ENCODE measurements around the gene CHSY3. TPM values are rescaled to one million over a fixed set of nuclear protein-coding genes. Genes with fewer than 3 reads are reported as not detected.

CHSY3 gene
- total RNA-seq, 8 experiments from 2014 or later: 0.42 to 6.8 (median 1.8) TPM

GRCh38 chr5:130115686-130116085 lies 211.4 kb downstream of the CHSY3 start:
- H3K4me3 ChIP-seq: no peak overlapping the region
- WGBS, 10 experiments: 88 to 100% (median 90%) methylated on average over 1 to 8 of the region's 8 CpGs; no CpG with 5 or more reads in 2 of the 10 experiments
- H3K27ac ChIP-seq: no peak overlapping the region
- H3K4me1 ChIP-seq (replicated peaks in 1 of 2): peaks cover 0 to 9% of the 10 kb centered on the region in 2 donors
- no peak for ATAC-seq (replicated peaks in 6 of 8)
- in situ Hi-C loops (cut with MboI; ENCODE audit: low pct_unique_long_range_greater_than_20kb in 2 of 9, low sequenced_read_pairs in 9 of 9, unreplicated experiment in 9 of 9): loop anchor here in 2 of 9 experiments (25.0 kb wide), 1 partner anchor 997 kb away; no protein-coding TSS in a partner anchor

- H3K27ac ChIP-seq: no peak overlapping the region
- in situ Hi-C loops (cut with MboI; ENCODE audit: low pct_unique_long_range_greater_than_20kb in 2 of 9, low sequenced_read_pairs in 9 of 9, unreplicated experiment in 9 of 9): loop anchor here in 2 of 9 experiments (25.0 kb wide), 1 partner anchor 996 kb away; no protein-coding TSS in a partner anchor
- ATAC-seq (replicated peaks in 6 of 8): peak in 5 of 8 experiments; percentile 46 to 78 (median 73)
- peaks cover 0 to 9% of the 10 kb centered on the region in 2 donors for H3K4me1 ChIP-seq (replicated peaks in 1 of 2)
- WGBS, 10 experiments: 19 to 100% (median 62%) methylated on average over 1 to 5 of the region's 5 CpGs; no CpG with 5 or more reads in 2 of the 10 experiments
- H3K4me3 ChIP-seq: no peak overlapping the region
These were observed 212.2 kb downstream of the CHSY3 start for GRCh38 chr5:130116462-130116861.

GRCh38 chr5:130116972-130117371 lies 212.7 kb downstream of the CHSY3 start:
- WGBS, 10 experiments: 100% methylated on average over 1 of the region's 1 CpG; no CpG with 5 or more reads in 5 of the 10 experiments
- no peak overlapping the region for H3K27ac ChIP-seq
- peaks cover 0 to 9% of the 10 kb centered on the region in 2 donors for H3K4me1 ChIP-seq (replicated peaks in 1 of 2)
- H3K4me3 ChIP-seq: no peak overlapping the region
- ATAC-seq (replicated peaks in 6 of 8): no peak
- in situ Hi-C loops (cut with MboI; ENCODE audit: low pct_unique_long_range_greater_than_20kb in 2 of 9, low sequenced_read_pairs in 9 of 9, unreplicated experiment in 9 of 9): loop anchor here in 2 of 9 experiments (25.0 kb wide), 1 partner anchor 995 kb away; no protein-coding TSS in a partner anchor

GRCh38 chr5:130126746-130127145 lies 222.5 kb downstream of the CHSY3 start:
- peak in 2 of 8 experiments; percentile 22 to 34 for ATAC-seq (replicated peaks in 6 of 8)
- in situ Hi-C loops (cut with MboI; ENCODE audit: low pct_unique_long_range_greater_than_20kb in 2 of 9, low sequenced_read_pairs in 9 of 9, unreplicated experiment in 9 of 9): loop anchor here in 2 of 9 experiments (25.0 kb wide), 1 partner anchor 214 kb away; the partner anchor contains the start of gene CHSY3 (in 2 of the 2)
- no peak overlapping the region for H3K4me3 ChIP-seq
- peaks cover 0 to 6% of the 10 kb centered on the region in 2 donors for H3K4me1 ChIP-seq (replicated peaks in 1 of 2)
- no peak overlapping the region for H3K27ac ChIP-seq
- WGBS, 10 experiments: 55 to 100% (median 100%) methylated on average over 1 of the region's 1 CpG; no CpG with 5 or more reads in 1 of the 10 experiments

GRCh38 chr5:130135506-130135905 lies 231.2 kb downstream of the CHSY3 start:
- in situ Hi-C loops (cut with MboI; ENCODE audit: low pct_unique_long_range_greater_than_20kb in 2 of 9, low sequenced_read_pairs in 9 of 9, unreplicated experiment in 9 of 9): loop anchor here in 2 of 9 experiments (25.0 kb wide), 1 partner anchor 223 kb away; the partner anchor contains the start of gene CHSY3 (in 2 of the 2)
- Histone ChIP-seq H3K27ac (no peak overlapping the region), H3K4me3 (no peak overlapping the region), H3K4me1 (replicated peaks in 1 of 2) (no peaks in the 10 kb centered on the region)
- peak in 7 of 8 experiments; percentile 44 to 89 (median 58) for ATAC-seq (replicated peaks in 6 of 8)
- 50 to 100% (median 86%) methylated on average over 1 to 2 of the region's 2 CpGs for WGBS, 10 experiments

GRCh38 chr5:130136300-130136699 lies 232.0 kb downstream of the CHSY3 start:
- peak in 2 of 8 experiments; percentile 28 to 31 for ATAC-seq (replicated peaks in 6 of 8)
- in situ Hi-C loops (cut with MboI; ENCODE audit: low pct_unique_long_range_greater_than_20kb in 2 of 9, low sequenced_read_pairs in 9 of 9, unreplicated experiment in 9 of 9): loop anchor here in 2 of 9 experiments (25.0 kb wide), 1 partner anchor 224 kb away; the partner anchor contains the start of gene CHSY3 (in 2 of the 2)
- H3K4me3 ChIP-seq: no peak overlapping the region
- no peak overlapping the region for H3K27ac ChIP-seq
- H3K4me1 ChIP-seq (replicated peaks in 1 of 2): no peaks in the 10 kb centered on the region

GRCh38 chr5:130137681-130138080 lies 233.4 kb downstream of the CHSY3 start:
- H3K27ac ChIP-seq: no peak overlapping the region
- in situ Hi-C loops (cut with MboI; ENCODE audit: low pct_unique_long_range_greater_than_20kb in 2 of 9, low sequenced_read_pairs in 9 of 9, unreplicated experiment in 9 of 9): loop anchor here in 2 of 9 experiments (25.0 kb wide), 1 partner anchor 225 kb away; the partner anchor contains the start of gene CHSY3 (in 2 of the 2)
- 14 to 100% (median 60%) methylated on average over 1 of the region's 1 CpG; no CpG with 5 or more reads in 1 of the 10 experiments for WGBS, 10 experiments
- no peak overlapping the region for H3K4me3 ChIP-seq
- H3K4me1 ChIP-seq (replicated peaks in 1 of 2): no peaks in the 10 kb centered on the region
- no peak for ATAC-seq (replicated peaks in 6 of 8)

GRCh38 chr5:130138406-130139045 lies 234.3 kb downstream of the CHSY3 start:
- Histone ChIP-seq H3K4me1 (replicated peaks in 1 of 2) (no peaks in the 10 kb centered on the region), H3K27ac (no peak overlapping the region), H3K4me3 (no peak overlapping the region)
- no peak for ATAC-seq (replicated peaks in 6 of 8)
- in situ Hi-C loops (cut with MboI; ENCODE audit: low pct_unique_long_range_greater_than_20kb in 2 of 9, low sequenced_read_pairs in 9 of 9, unreplicated experiment in 9 of 9): loop anchor here in 2 of 9 experiments (25.0 kb wide), 1 partner anchor 226 kb away; the partner anchor contains the start of gene CHSY3 (in 2 of the 2)

GRCh38 chr5:130141659-130142320 lies 237.5 kb downstream of the CHSY3 start:
- 29 to 93% (median 75%) methylated on average over 1 to 3 of the region's 3 CpGs for WGBS, 10 experiments
- Histone ChIP-seq H3K4me1 (replicated peaks in 1 of 2) (no peaks in the 10 kb centered on the region), H3K4me3 (no peak overlapping the region), H3K27ac (no peak overlapping the region)
- in situ Hi-C loops (cut with MboI; ENCODE audit: low pct_unique_long_range_greater_than_20kb in 2 of 9, low sequenced_read_pairs in 9 of 9, unreplicated experiment in 9 of 9): loop anchor here in 2 of 9 experiments (25.0 kb wide), 1 partner anchor 229 kb away; the partner anchor contains the start of gene CHSY3 (in 2 of the 2)
- ATAC-seq (replicated peaks in 6 of 8): peak in 3 of 8 experiments; percentile 70 to 96 (median 87)

GRCh38 chr5:130151239-130151638 lies 247.0 kb downstream of the CHSY3 start:
- H3K4me1 ChIP-seq (replicated peaks in 1 of 2): peaks cover 0 to 13% of the 10 kb centered on the region in 2 donors
- in situ Hi-C loops (cut with MboI; ENCODE audit: low pct_unique_long_range_greater_than_20kb in 2 of 9, low sequenced_read_pairs in 9 of 9, unreplicated experiment in 9 of 9): no loop called here
- 0 to 100% (median 63%) methylated on average over 1 to 2 of the region's 2 CpGs; no CpG with 5 or more reads in 4 of the 10 experiments for WGBS, 10 experiments
- no peak overlapping the region for H3K4me3 ChIP-seq
- ATAC-seq (replicated peaks in 6 of 8): peak in 1 of 8 experiments; percentile 22
- H3K27ac ChIP-seq: no peak overlapping the region

GRCh38 chr5:130155345-130156011 lies 251.2 kb downstream of the CHSY3 start:
- peaks cover 0 to 13% of the 10 kb centered on the region in 2 donors for H3K4me1 ChIP-seq (replicated peaks in 1 of 2)
- no peak overlapping the region for H3K4me3 ChIP-seq
- in situ Hi-C loops (cut with MboI; ENCODE audit: low pct_unique_long_range_greater_than_20kb in 2 of 9, low sequenced_read_pairs in 9 of 9, unreplicated experiment in 9 of 9): no loop called here
- WGBS, 10 experiments: 0 to 67% (median 0%) methylated on average over 1 to 5 of the region's 5 CpGs
- ATAC-seq (replicated peaks in 6 of 8): peak; percentile 38 to 79 (median 64)
- no peak overlapping the region for H3K27ac ChIP-seq

- ATAC-seq (replicated peaks in 6 of 8): no peak
- in situ Hi-C loops (cut with MboI; ENCODE audit: low pct_unique_long_range_greater_than_20kb in 2 of 9, low sequenced_read_pairs in 9 of 9, unreplicated experiment in 9 of 9): no loop called here
These were observed 253.8 kb downstream of the CHSY3 start for GRCh38 chr5:130158036-130158435.

More at GRCh38 chr5:130158036-130158435, 253.8 kb downstream of the CHSY3 start:
- 0 to 100% (median 82%) methylated on average over 1 to 3 of the region's 3 CpGs; no CpG with 5 or more reads in 4 of the 10 experiments for WGBS, 10 experiments
- no peak overlapping the region for H3K4me3 ChIP-seq
- H3K4me1 ChIP-seq (replicated peaks in 1 of 2): peaks cover 0 to 13% of the 10 kb centered on the region in 2 donors
- no peak overlapping the region for H3K27ac ChIP-seq

All from motor neuron (in vitro differentiated cells).